GM21529 (cell line): Measurements from ENCODE around the gene ZBTB8OS.
A peak's percentile ranks its signal among the peaks of the same experiment; 100 is the strongest.

Experiments
- ATAC-seq: cut with Tn5 transposase; IDR thresholded peaks from one replicate; pipeline ENCODE4 v1.9.1; 2021; ENCODE audit not compliant: unreplicated experiment

Gene ZBTB8OS

GRCh38 chr1:32612189-32612881 is 38.0 kb downstream of the ZBTB8OS start:
- ATAC-seq, result peak; percentile 94

DNA sequence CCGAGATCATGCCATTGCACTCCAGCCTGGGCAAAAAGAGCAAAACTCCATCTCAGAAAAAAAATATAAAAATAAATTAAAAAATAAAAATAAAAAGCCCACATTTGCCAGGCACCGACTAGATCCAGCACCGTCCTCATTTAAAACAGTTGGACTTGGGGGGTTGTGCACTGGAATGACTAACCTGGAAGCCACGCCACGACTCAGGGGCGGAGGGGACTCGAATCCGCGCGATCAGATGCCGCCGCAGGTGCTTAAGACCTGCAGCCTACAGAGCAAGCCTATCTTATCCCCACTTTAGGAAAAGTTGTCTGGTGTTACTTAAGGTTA is 38.5 kb downstream of the ZBTB8OS start:
- peak; percentile 12 for ATAC-seq

- no peak for ATAC-seq
These were observed 41.2 kb downstream of the ZBTB8OS start for GRCh38 chr1:32609180-32609579.

DNA sequence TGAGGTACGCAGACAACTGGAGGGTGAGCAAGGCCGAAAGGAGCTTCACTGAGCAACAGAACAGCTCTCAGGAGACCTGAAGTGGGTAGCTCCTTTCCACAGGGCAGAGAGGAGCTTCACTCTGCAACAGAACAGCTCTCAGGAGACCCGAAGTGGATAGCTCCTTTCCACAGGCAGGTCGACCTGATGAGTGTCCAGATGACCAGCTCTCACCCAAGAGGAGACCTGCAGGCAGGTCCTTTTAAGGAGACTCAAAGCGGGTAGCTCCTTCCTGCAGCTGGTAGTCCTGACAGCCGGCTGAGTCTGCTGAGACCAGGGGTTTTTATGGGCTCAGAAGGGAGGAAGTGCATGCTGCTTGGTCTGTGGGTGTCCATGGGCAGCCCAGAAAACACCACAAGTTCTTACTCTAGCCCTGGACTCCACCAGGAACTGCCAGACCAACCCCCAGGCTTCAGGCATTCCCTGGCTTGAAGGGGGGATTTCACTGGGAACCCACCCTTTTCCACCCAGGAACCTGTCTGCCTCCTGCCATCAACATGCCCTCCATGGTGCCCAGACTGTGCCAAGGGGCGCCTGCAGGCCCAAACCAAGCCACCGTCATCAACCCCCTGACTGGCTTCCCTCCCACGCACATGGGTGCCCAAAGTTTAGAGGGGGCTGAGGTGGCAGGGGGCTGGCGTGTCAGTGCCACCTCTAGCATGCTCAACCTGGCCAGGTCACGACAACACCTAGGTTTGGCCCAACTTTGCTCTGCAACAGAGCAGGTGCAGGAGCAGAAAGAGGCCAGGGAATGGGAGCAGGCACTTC is 43.6 kb downstream of the ZBTB8OS start:
- no peak for ATAC-seq

DNA sequence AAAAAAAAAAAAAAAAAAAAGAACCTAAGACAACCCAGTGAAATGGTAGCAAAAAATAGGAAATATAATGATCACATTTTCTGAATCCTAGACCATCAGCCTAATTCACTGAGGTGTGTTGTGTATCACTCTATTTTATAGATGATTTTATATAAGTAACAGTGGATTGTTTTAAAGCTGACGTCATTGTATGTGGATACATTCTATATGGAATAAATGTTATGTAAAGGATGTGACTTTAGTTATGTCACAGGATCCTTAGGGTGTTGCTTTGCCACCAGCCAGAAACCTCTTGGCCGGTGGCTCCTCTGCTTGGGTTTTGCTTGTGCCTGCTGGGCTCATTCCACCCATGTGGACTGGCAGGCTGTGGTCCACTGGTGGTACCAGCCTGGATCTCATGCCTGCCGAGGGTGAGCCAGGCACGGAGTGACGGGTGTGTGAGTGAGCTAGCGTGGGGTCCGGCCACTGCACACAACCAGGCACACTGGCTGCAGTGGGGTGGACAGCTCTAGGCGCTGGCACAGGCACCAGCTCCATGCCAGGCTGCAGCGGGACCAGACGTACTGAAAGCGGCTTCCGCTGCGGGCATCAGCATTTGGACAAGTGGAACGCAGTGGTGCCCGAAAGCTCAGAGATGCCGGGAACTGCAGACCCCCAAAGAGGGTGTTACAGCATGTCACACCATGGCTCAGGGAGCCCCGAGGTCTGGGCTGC is 44.5 kb downstream of the ZBTB8OS start:
- ATAC-seq, result no peak

DNA sequence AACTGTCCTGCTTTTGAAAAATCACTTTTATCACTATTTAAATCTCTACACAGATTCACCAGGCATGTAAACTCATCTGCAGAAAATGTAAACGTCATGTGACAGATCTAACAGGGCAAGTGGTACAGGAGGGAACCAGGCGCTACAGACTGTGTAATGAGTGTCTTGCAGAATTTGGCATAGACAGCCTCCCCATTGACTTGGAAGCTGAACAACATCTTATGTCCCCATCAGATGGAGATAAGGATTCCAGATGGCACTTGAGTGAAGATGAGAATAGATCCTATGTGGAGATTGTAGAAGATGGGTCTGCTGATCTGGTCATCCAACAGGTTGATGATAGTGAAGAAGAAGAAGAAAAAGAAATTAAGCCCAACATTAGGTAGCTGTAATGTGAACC is 50.3 kb downstream of the ZBTB8OS start:
- no peak for ATAC-seq

DNA sequence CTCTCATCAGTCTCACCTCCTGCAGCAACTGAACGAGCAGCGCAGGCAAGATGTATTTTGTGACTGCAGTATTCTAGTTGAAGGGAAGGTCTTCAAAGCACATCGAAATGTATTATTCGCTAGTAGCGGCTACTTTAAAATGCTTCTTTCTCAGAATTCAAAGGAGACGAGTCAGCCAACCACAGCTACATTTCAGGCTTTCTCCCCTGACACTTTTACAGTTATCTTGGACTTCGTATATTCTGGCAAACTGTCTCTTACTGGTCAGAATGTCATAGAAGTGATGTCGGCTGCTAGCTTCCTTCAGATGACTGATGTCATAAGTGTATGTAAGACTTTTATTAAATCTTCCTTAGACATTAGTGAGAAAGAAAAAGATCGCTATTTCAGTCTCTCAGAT is 57.4 kb downstream of the ZBTB8OS start:
- no peak for ATAC-seq

DNA sequence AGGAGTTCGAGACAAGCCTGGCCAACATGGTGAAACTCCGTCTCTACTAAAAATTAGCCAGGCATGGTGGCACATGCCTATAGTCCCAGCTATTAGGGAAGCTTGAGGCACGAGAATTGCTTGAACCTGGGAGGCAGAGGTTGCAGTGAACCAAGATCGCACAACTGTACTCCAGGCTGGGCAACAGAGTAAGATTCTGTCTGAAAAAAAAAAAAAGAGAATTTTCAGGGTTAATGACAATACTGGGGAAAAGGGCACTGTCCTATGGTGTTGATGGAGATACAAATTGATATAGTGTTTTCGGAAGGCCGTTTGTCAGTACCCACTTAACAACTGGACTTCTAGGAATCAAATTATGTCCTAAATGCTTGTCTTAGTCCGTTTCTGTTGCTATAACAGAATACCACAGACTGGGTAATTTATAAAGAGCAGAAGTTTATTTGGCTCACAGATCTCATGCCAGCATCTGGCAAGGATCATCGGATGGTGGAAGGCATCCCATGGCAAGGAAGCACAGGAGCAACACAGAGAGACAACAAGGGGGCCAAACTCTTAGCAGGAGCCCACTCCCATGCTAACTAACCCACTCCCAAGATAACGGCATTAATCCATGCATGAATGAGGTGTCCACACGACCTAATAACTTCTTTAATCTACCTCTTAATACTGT is 69.9 kb downstream of the ZBTB8OS start:
- no peak for ATAC-seq
